Measurements from ENCODE around the gene EVA1A. TPM values are rescaled to one million over a fixed set of nuclear protein-coding genes. Genes with fewer than 3 reads are reported as not detected.

EVA1A gene
- total and polyA plus RNA-seq, 2 of the 8 experiments (the other 6 are each of a cell fraction or from before 2014, with no cell fraction given) = 2.4 to 4.3 TPM

- no peak for TF ChIP-seq SIN3A (conservative IDR thresholded peaks at IDR 0.05 in 1 of 2, IDR thresholded peaks at IDR 0.05 in 1 of 2; ENCODE audit: low read depth in 1 of 2, low read length in 2 of 2)
- no peak for TF ChIP-seq SIRT6 (IDR thresholded peaks at IDR 0.05; ENCODE audit: low read length)
- TF ChIP-seq JUND (IDR thresholded peaks at IDR 0.05; ENCODE audit: low read length) = no peak
- TF ChIP-seq YY1 (IDR thresholded peaks at IDR 0.05; ENCODE audit: low read depth, low read length) = no peak
- no peak for TF ChIP-seq EZH2 (IDR thresholded peaks at IDR 0.05; ENCODE audit: low read depth, low read length, severe bottlenecking)
- TF ChIP-seq SAP30 (IDR thresholded peaks at IDR 0.05; ENCODE audit: insufficient read depth, insufficient replicate concordance, low read length) = no peak
- no peak for TF ChIP-seq POLR2A (IDR thresholded peaks at IDR 0.05; ENCODE audit: control extremely low read depth in 1 of 2, low read depth in 2 of 2, low read length in 2 of 2)
Measured at GRCh38 chr2:75595541-75596395, 35.0 kb upstream of the EVA1A start (continued).

Measured in H1 (cell line).